ENCODE results near the gene VGLL4.

DNA sequence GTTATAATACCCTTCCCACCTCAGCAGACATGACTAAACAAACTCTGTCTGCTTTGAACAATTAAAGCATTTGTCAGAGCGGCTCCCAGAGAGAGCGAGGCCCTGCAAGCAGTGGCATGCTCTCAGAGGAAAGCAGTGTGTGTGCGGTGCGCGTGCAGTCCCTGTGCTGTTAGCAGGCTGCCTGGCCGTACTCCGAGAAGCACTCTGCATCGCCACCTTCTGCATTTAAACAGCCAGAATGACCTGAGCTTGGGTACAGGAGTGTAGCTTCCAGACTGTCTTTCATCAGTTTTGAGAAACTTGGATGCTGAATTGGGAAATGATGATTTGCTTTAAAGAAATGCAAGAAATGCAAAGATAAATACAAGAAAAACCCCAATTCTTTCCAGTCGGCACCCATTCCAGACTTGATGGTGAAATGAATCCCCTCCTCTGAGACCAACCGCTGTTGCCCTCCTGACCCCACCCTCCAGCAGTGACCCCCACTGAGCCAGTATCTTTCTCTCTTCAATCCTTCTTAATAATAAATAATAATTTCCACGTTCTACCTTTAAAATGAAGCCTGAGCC lies 113.5 kb downstream of the VGLL4 start:
- TF ChIP-seq CTCF (IDR thresholded peaks at IDR 0.05; ENCODE audit: insufficient read depth, low read length) = no peak
- TF ChIP-seq POLR2AphosphoS5 (IDR thresholded peaks at IDR 0.05; ENCODE audit: low read depth) = no peak
- no peak for TF ChIP-seq REST (IDR thresholded peaks at IDR 0.05; ENCODE audit: insufficient replicate concordance, low read depth)

Measured in HL-60 (cell line).